H1 (cell line): Measurements from ENCODE around the gene RASAL2. TPM values are rescaled to one million over a fixed set of nuclear protein-coding genes. Genes with fewer than 3 reads are reported as not detected.

ENCODE experiments used
- CTCF ChIA-PET: fragments of 300-600 bp; sonication (Branson Sonifier 250); formaldehyde crosslinking; loops from one replicate; lab custom pipeline; 2021; ENCODE audit not compliant: partially characterized antibody; lab: Charles Lee
- POLR2A ChIA-PET: fragments of 300-600 bp; sonication (Branson Sonifier 250); formaldehyde crosslinking; loops from one replicate; lab custom pipeline; 2021; ENCODE audit warnings: inconsistent platforms; ENCODE audit not compliant: partially characterized antibody; lab: Charles Lee
- DNase-seq, 2 experiments: peaks; one replicate each; pipeline versions ENCODE4 v3.0.0 to v3.0.0-alpha.2; 2010 to 2022; ENCODE audit warnings: low spot score in 2 of 2, low read depth in 1 of 2, mixed read lengths in 1 of 2
- FAIRE-seq: peaks from 2 replicates; lab custom pipeline; 2011; peaks lifted over from hg19 to GRCh38; lab: Jason Lieb, UNC
- H2AFZ ChIP-seq: 2 replicates; pipeline ENCODE4 v1.8.1; 2012; ENCODE audit warnings: low read length, inconsistent platforms
- H2AK5ac ChIP-seq: 2 replicates; pipeline ENCODE4 v1.6.1; 2013; ENCODE audit warnings: low read depth, low read length
- H2BK120ac ChIP-seq: replicated peaks from 2 replicates; pipeline ENCODE3; 2013; ENCODE audit warnings: low read depth, low read length, inconsistent platforms
- H2BK12ac ChIP-seq: 2 replicates; pipeline ENCODE4 v1.6.1; 2013; ENCODE audit warnings: low read depth, low read length
- H2BK15ac ChIP-seq: 2 replicates; pipeline ENCODE4 v1.6.1; 2013; ENCODE audit warnings: low read length
- H2BK20ac ChIP-seq: 2 replicates; pipeline ENCODE4 v1.6.1; 2013; ENCODE audit warnings: low read length
- H2BK5ac ChIP-seq: 2 replicates; pipeline ENCODE4 v1.6.1; 2013; ENCODE audit warnings: low read depth, low read length
- H3K14ac ChIP-seq: 2 replicates; pipeline ENCODE4 v1.6.1; 2013; ENCODE audit warnings: inconsistent platforms; ENCODE audit not compliant: insufficient read length
- H3K18ac ChIP-seq: 2 replicates; pipeline ENCODE4 v1.6.1; 2013; ENCODE audit warnings: low read length; ENCODE audit errors: extremely low read depth
- H3K23ac ChIP-seq: 2 replicates; pipeline ENCODE4 v1.6.1; 2013; ENCODE audit warnings: inconsistent platforms; ENCODE audit not compliant: insufficient read length
- H3K23me2 ChIP-seq: 2 replicates; pipeline ENCODE4 v1.6.1; 2013; ENCODE audit warnings: low read depth, low read length
- H3K27ac ChIP-seq: 2 replicates; pipeline ENCODE4 v1.6.1; 2011; ENCODE audit warnings: low read depth, low read length, inconsistent platforms
- H3K27me3 ChIP-seq, 4 experiments: replicated peaks in 1 of 4; 1 replicate in 1 of 4; 2 replicates in 3 of 4; pipeline versions ENCODE4 v1.6.1 to v1.8.1; 2011 to 2013; ENCODE audit warnings: low read length in 3 of 4, mild to moderate bottlenecking in 3 of 4, inconsistent platforms in 2 of 4, mixed read lengths in 2 of 4, moderate library complexity in 1 of 4; ENCODE audit not compliant: control insufficient read depth in 3 of 4, insufficient read depth in 3 of 4; ENCODE audit errors: extremely low read depth in 1 of 4
- H3K36me3 ChIP-seq, 4 experiments: 2 replicates each; pipeline versions ENCODE4 v1.6.1 to v1.8.1; 2011 to 2013; ENCODE audit warnings: mild to moderate bottlenecking in 4 of 4, low read length in 3 of 4, moderate library complexity in 2 of 4, control low read depth in 1 of 4, inconsistent platforms in 1 of 4; ENCODE audit not compliant: insufficient read depth in 4 of 4, control insufficient read depth in 2 of 4
- H3K4ac ChIP-seq: replicated peaks from 2 replicates; pipeline ENCODE3; 2013; ENCODE audit warnings: low read length, low read depth, mixed read lengths, inconsistent platforms; ENCODE audit not compliant: insufficient read length
- H3K4me1 ChIP-seq, 4 experiments: replicated peaks in 1 of 4; 1 replicate in 1 of 4; 2 replicates in 3 of 4; pipeline versions ENCODE4 v1.6.1 to v1.8.1; 2011 to 2013; ENCODE audit warnings: low read length in 3 of 4, inconsistent platforms in 2 of 4, mixed read lengths in 1 of 4; ENCODE audit not compliant: insufficient read depth in 4 of 4, control insufficient read depth in 3 of 4
- H3K4me2 ChIP-seq, 2 experiments: 2 replicates each; pipeline versions ENCODE4 v1.6.1 to v1.8.1; 2011 to 2013; ENCODE audit warnings: low read depth in 2 of 2, low read length in 2 of 2, control low read depth in 1 of 2, inconsistent platforms in 1 of 2, mild to moderate bottlenecking in 1 of 2; ENCODE audit not compliant: insufficient read depth in 1 of 2
- H3K4me3 ChIP-seq, 4 experiments: fragments of 200-600, 300-600 bp in 1 of 4; sonication (generic), shearing (Covaris generic), sonication (Bioruptor Twin) in 1 of 4; 2 replicates each; pipeline versions ENCODE4 v1.5.1 to v1.8.1; 2011 to 2016; ENCODE audit warnings: low read length in 4 of 4, low read depth in 3 of 4, control low read depth in 2 of 4, inconsistent platforms in 2 of 4, mild to moderate bottlenecking in 2 of 4, mixed read lengths in 1 of 4, moderate library complexity in 1 of 4; ENCODE audit not compliant: insufficient read depth in 2 of 4; ENCODE audit errors: extremely low read depth in 1 of 4
- H3K56ac ChIP-seq: replicated peaks from 2 replicates; pipeline ENCODE3; 2013; ENCODE audit warnings: low read depth, mild to moderate bottlenecking, mixed read lengths, low read length, inconsistent platforms; ENCODE audit not compliant: insufficient read length
- H3K79me1 ChIP-seq: 2 replicates; pipeline ENCODE4 v1.6.1; 2013; ENCODE audit warnings: low read depth, low read length, control low read depth
- H3K79me2 ChIP-seq, 2 experiments: 2 replicates each; pipeline versions ENCODE4 v1.6.1 to v1.8.1; 2012 to 2013; ENCODE audit warnings: low read length in 2 of 2, mild to moderate bottlenecking in 2 of 2, inconsistent platforms in 1 of 2; ENCODE audit not compliant: insufficient read depth in 2 of 2, control insufficient read depth in 1 of 2
- H3K9ac ChIP-seq, 4 experiments: replicated peaks in 1 of 4; 1 replicate in 1 of 4; 2 replicates in 3 of 4; pipeline versions ENCODE4 v1.6.1 to v1.8.1; 2011 to 2013; ENCODE audit warnings: low read depth in 3 of 4, low read length in 3 of 4, control low read depth in 2 of 4, mild to moderate bottlenecking in 2 of 4, moderate library complexity in 2 of 4, inconsistent platforms in 1 of 4; ENCODE audit errors: extremely low read depth in 1 of 4
- H3K9me3 ChIP-seq, 2 experiments: 2 replicates each; pipeline versions ENCODE4 v1.6.1 to v1.8.1; 2012 to 2013; ENCODE audit warnings: mild to moderate bottlenecking in 2 of 2, moderate library complexity in 2 of 2, control low read depth in 1 of 2, inconsistent platforms in 1 of 2, low read depth in 1 of 2, low read length in 1 of 2, mixed read lengths in 1 of 2; ENCODE audit not compliant: insufficient read depth in 2 of 2
- H4K20me1 ChIP-seq, 2 experiments: replicated peaks in 1 of 2; 2 replicates each; pipeline versions ENCODE3 to v1.8.1; 2011 to 2013; ENCODE audit warnings: inconsistent platforms in 2 of 2, low read length in 2 of 2, mild to moderate bottlenecking in 1 of 2; ENCODE audit not compliant: insufficient read depth in 2 of 2, control insufficient read depth in 1 of 2
- H4K5ac ChIP-seq: 2 replicates; pipeline ENCODE4 v1.6.1; 2013; ENCODE audit warnings: low read length, low read depth, mixed read lengths, inconsistent platforms; ENCODE audit not compliant: insufficient read length
- H4K8ac ChIP-seq: 2 replicates; pipeline ENCODE4 v1.8.0; 2013; ENCODE audit warnings: mild to moderate bottlenecking, moderate library complexity, low read length, inconsistent platforms; ENCODE audit not compliant: insufficient read depth; ENCODE audit errors: extremely low read depth
- H4K91ac ChIP-seq: replicated peaks from 2 replicates; pipeline ENCODE3; 2013; ENCODE audit warnings: low read length, mixed read lengths, inconsistent platforms; ENCODE audit not compliant: insufficient read length
- CBX5 ChIP-seq: fragments of 300-800, 300-1000 bp; sonication (generic); IDR thresholded peaks from 2 replicates; pipeline ENCODE4 v1.7.1; 2016; ENCODE audit warnings: antibody characterized with exemption, low read length, low read depth
- CHD1 ChIP-seq: IDR thresholded peaks from 2 replicates; pipeline ENCODE4 v1.6.1; 2012; ENCODE audit warnings: low read depth, low read length, improper control_type of control experiment
- GABPA ChIP-seq: IDR thresholded peaks from 2 replicates; pipeline ENCODE4 v1.6.1; 2011; ENCODE audit warnings: mild to moderate bottlenecking, low read length, moderate library complexity, borderline replicate concordance; ENCODE audit not compliant: insufficient read depth
- JUN ChIP-seq: IDR thresholded peaks from 2 replicates; pipeline ENCODE4 v1.6.1; 2011; ENCODE audit warnings: low read depth, mild to moderate bottlenecking, improper control_type of control experiment, low read length
- KDM5A ChIP-seq: fragments of 200-600 bp; IDR thresholded peaks from 2 replicates; pipeline ENCODE4 v1.7.1; 2012; ENCODE audit warnings: mild to moderate bottlenecking, low read length, inconsistent platforms, mixed read lengths
- RNF2 ChIP-seq: fragments of 200-900, 300-1000 bp; sonication (generic); IDR thresholded peaks from 2 replicates; pipeline ENCODE4 v1.7.1; 2016; ENCODE audit warnings: borderline replicate concordance, low read depth, mild to moderate bottlenecking, antibody characterized with exemption, low read length; ENCODE audit not compliant: poor library complexity, severe bottlenecking; ENCODE audit errors: missing control alignments
- SP4 ChIP-seq: IDR thresholded peaks from 2 replicates; pipeline ENCODE4 v1.6.1; 2012; ENCODE audit warnings: low read length, inconsistent platforms
- WGBS, 2 experiments: shearing (Covaris generic) in 1 of 2; methylation state at CpG; one replicate each; pipeline versions ENCODE4 v1.1.6 to v1.1.7; 2013 to 2015; ENCODE audit warnings: low lambda C conversion rate in 2 of 2, mixed read lengths in 2 of 2, inconsistent platforms in 1 of 2, low coverage in 1 of 2, missing lambda C conversion rate in 1 of 2; ENCODE audit not compliant: insufficient replicate concordance in 2 of 2, insufficient coverage in 1 of 2, insufficient read length in 1 of 2; ENCODE audit errors: extremely low coverage in 1 of 2, missing lambda C conversion rate in 1 of 2; 5-methylcytosine and 5-hydroxymethylcytosine counted together
- polyA plus RNA-seq, 7 experiments: library from polyadenylated mRNA; depleted of rRNA in 3 of 7; stranded (reverse) in 5 of 7; unstranded in 2 of 7; fragments of >200 nt in 5 of 7; fragments of 200-250 nt in 2 of 7; gene quantifications; 1 replicate in 5 of 7; 2 replicates in 1 of 7; 4 replicates in 1 of 7; pipeline versions ENCODE4 v1.2.1 to v1.2.3, GENCODE V29; 2011 to 2013; ENCODE audit warnings: missing spikeins in 2 of 7, mixed read lengths in 2 of 7
- total RNA-seq: library from RNA; stranded (reverse); fragmentation: NEBNext Ultra II Directional; extraction: Animal tissue kit (Norgen Biotek cat#: 25700); gene quantifications from 2 replicates; pipeline ENCODE4 v1.2.1, GENCODE V29; 2021

RASAL2 gene
- total and polyA plus RNA-seq, 2 of the 8 experiments (the other 6 are each of a cell fraction or from before 2014, with no cell fraction given) = 15.9 to 32.5 TPM

- H3K79me2 ChIP-seq = no peaks in the 10 kb centered on the region
- no peaks in the 10 kb centered on the region for H3K23me2 ChIP-seq
- H4K5ac ChIP-seq = no peak overlapping the region
- H3K14ac ChIP-seq = no peak overlapping the region
- 74% methylated on average over 3 of the region's 3 CpGs; no CpG with 5 or more reads in 1 of the 2 experiments for WGBS, 2 experiments
- no peak overlapping the region for H3K27ac ChIP-seq
- no peak overlapping the region for H2BK20ac ChIP-seq
- H3K4ac ChIP-seq = no peak overlapping the region
- no peak overlapping the region for H3K4me3 ChIP-seq
- no peak overlapping the region for H3K4me2 ChIP-seq
- H3K56ac ChIP-seq = no peak overlapping the region
- no peaks in the 10 kb centered on the region for H3K27me3 ChIP-seq
- no peak overlapping the region for H2BK15ac ChIP-seq
- FAIRE-seq (no peak), DNase-seq (no peak)
- no peaks in the 10 kb centered on the region for H3K36me3 ChIP-seq
- no peak overlapping the region for H3K23ac ChIP-seq
- H2AK5ac ChIP-seq = no peak overlapping the region
- H3K18ac ChIP-seq = no peak overlapping the region
- no peak overlapping the region for H4K8ac ChIP-seq
- H3K79me1 ChIP-seq = no peaks in the 10 kb centered on the region
- CTCF ChIA-PET = interaction anchor here (1.6 to 10.0 kb wide), 3 partner anchors 9 to 14 kb away, joined by 5 to 100 read pairs (median 6); no protein-coding TSS in a partner anchor
- no peak overlapping the region for H2AFZ ChIP-seq
- no peaks in the 10 kb centered on the region for H3K9me3 ChIP-seq
- no peak overlapping the region for H3K9ac ChIP-seq
- POLR2A ChIA-PET = no interaction called here
- no peaks in the 10 kb centered on the region for H4K20me1 ChIP-seq
- H2BK12ac ChIP-seq = no peak overlapping the region
- H2BK120ac ChIP-seq = no peak overlapping the region
- H4K91ac ChIP-seq = no peak overlapping the region
- H2BK5ac ChIP-seq = no peak overlapping the region
- H3K4me1 ChIP-seq = no peaks in the 10 kb centered on the region; a peak in 1 of 7 replicates
- TF ChIP-seq CHD1 = no peak
- no peak for TF ChIP-seq CBX5
- TF ChIP-seq RNF2 = no peak
- TF ChIP-seq JUN = no peak
- TF ChIP-seq KDM5A = no peak
- no peak for TF ChIP-seq SP4
- no peak for TF ChIP-seq GABPA
These were observed 391.7 kb downstream of the RASAL2 start for GRCh38 chr1:178485541-178485981.
